ENCODE results near the gene CITED2.

The CITED2 gene

DNA sequence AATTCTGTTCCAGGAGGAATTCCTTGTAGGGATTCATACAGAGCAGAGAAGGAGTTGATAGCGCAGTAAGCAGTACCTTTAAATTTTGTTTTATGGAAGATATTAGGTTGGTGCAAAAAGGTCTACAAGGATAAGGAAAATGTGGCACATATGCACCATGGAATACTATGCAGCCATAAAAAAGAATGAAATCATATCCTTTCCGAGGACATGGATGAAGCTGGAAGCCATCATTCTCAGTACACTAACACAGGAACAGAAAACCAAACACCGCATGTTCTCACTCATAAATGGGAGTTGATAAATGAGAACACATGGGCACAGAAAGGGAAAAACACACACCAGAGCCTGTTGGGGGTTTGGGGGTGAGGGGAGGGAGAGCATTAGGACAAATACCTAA, 45.2 kb downstream of the CITED2 start:
- DNase-seq = no peak

DNA sequence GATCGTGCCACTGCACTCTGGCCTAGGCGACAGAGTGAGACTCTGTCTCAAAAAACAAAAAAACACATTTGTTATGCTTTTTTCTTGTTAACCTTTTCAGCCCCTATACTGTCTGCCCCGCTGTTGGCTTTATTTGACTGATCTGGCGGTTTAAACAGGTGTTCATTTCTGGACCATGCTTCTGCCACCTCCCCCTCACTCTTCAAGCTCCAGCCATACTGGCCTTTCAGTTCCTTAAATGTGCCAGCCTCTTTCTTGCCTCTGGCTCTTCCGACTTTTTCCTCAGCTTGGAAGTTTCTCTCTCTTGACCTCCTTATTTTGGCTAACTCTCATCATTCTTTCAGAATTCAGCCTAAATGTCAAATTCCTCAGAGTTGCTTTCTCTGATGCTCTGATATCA, 47.4 kb downstream of the CITED2 start:
- no peak for DNase-seq

DNA sequence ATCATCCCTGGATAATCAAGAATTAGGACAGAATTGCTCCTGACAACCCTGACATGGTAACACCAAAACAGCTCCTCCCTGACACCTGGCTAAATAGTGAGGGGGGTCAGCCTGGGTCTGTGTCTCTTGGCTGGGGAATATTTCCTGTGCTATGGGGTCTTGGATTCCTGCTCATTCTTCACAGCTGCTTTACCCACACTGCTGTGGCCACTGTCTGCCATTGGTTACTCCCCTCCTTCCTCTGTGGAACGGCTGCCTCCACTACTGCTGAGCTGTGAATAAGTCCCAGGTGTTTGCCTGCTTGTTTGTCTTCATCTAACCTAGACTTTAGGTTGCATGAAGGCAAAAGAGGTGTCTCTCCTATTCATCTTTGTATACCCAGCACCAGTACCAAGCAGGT, 48.8 kb downstream of the CITED2 start:
- no peak for DNase-seq

DNA sequence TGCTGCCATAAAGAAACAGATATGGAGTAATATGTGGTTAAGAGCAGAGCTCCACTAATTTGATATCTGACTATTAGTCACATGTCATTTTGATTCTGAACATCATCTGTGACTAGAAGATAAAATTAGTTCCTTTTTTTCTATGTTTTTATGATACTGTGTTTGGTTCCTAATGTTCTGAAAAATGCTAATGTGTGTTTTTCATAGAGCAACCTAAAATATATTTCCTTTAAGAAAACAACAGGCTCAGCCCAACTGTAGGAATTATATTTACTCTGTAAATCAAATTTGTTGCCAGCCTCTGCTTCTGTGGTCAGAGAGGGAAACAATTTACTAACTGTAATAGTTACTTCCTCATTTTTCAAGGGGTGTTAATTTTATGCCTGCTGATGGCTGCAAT, 49.3 kb downstream of the CITED2 start:
- no peak for DNase-seq

DNA sequence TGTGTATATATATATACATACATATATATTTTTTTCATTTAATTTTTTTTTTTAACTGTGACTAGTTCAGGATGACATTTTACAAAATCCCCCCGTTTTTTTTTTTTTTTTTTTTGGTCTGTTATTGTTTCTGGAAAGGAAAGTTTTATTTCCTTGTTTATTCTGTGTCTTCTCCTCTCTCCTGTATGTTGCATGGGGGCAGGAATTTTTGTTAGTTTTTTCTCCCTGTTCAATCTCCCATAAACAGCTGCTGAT, 50.2 kb downstream of the CITED2 start:
- no peak for DNase-seq

DNA sequence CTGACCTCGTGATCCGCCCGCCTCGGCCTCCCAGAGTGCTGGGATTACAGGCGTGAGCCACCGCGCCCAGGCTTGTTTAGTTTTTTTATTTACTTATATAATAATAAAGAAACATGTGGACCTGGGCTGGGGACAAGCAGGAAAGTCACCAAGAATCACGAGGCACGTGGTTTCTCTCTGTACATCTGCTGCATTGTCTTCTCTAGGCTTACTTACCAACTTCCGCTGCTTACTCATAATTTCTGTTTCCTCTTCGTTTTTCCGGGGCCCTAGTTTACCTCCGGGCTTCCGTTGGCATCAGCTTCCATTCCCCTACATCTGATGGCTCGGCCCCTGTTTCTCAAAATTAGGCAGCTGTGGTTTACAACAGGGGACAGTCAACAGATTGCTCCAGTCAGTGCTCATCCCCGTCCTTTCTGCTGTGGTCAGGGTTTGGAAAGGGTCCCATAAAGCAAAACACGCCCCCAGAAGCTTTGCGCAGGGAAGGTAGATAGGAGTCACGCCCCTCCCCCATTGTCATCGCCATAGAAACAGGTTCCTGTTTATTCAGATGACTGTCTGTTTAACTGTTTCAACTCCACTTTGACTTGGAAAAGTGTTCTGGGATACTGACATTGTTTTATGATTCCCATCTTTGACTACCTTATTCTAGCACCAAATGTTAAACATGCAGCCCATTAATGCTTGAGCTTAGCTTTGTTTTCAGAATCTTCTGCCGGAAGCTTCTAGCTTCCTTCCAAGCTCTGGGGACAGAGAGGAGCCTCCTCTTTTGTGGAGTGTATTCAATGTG, 50.7 kb downstream of the CITED2 start:
- DNase-seq = peak; percentile 91

Data from activated CD4-positive, alpha-beta T cell treated with anti-CD3 and anti-CD28 coated beads, Interleukin-2, amount 50 U/mL, for 16 hours (primary cell).